IMR-90 (cell line): ENCODE results near the gene ANK3. TPM values are rescaled to one million over a fixed set of nuclear protein-coding genes. Genes with fewer than 3 reads are reported as not detected.

Experiments used
- ATAC-seq: fragments of 200-7000 bp; cut with Tn5 transposase; 2 replicates; pipeline ENCODE4 v1.9.1; 2020; ENCODE audit warnings: low read depth, mild to moderate bottlenecking, moderate library complexity
- BruUV-seq: library from RNA; stranded (reverse); fragments of 400-500 nt; replicated peaks from 2 replicates; lab custom pipeline; 2021; lab: Mats Ljungman, UMichigan
- CTCF ChIA-PET: fragments of 300-600 bp; formaldehyde crosslinking; extraction: SDS; loops from one replicate; lab custom pipeline; 2021; ENCODE audit warnings: antibody characterized with exemption; lab: Yijun Ruan, JAX
- POLR2A ChIA-PET: fragments of 300-600 bp; sonication (Branson Sonifier 250); formaldehyde crosslinking; loops from one replicate; lab custom pipeline; 2022; ENCODE audit warnings: antibody characterized with exemption; ENCODE audit not compliant: unreplicated experiment; lab: Charles Lee
- DNase-seq: peaks from one replicate; pipeline ENCODE4 v3.0.0; 2013
- H2AFZ ChIP-seq: replicated peaks from 2 replicates; pipeline ENCODE3; 2013; ENCODE audit warnings: low read length, mild to moderate bottlenecking; ENCODE audit not compliant: poor library complexity
- H2AK5ac ChIP-seq: 2 replicates; pipeline ENCODE4 v1.6.1; 2013; ENCODE audit warnings: low read depth, low read length, inconsistent platforms
- H2AK9ac ChIP-seq: replicated peaks from 2 replicates; pipeline ENCODE3; 2013; ENCODE audit warnings: mild to moderate bottlenecking, low read depth, low read length, moderate library complexity; ENCODE audit not compliant: poor library complexity
- H2BK120ac ChIP-seq: 2 replicates; pipeline ENCODE4 v1.6.1; 2013; ENCODE audit warnings: low read depth, low read length, inconsistent platforms
- H2BK15ac ChIP-seq: 3 replicates; pipeline ENCODE4 v1.6.1; 2013; ENCODE audit warnings: low read depth, low read length, inconsistent platforms
- H2BK20ac ChIP-seq: 2 replicates; pipeline ENCODE4 v1.6.1; 2013; ENCODE audit warnings: low read depth, mild to moderate bottlenecking, inconsistent platforms, low read length, moderate library complexity
- H2BK5ac ChIP-seq: 2 replicates; pipeline ENCODE4 v1.6.1; 2013; ENCODE audit warnings: mild to moderate bottlenecking, low read depth, low read length, inconsistent platforms; ENCODE audit not compliant: poor library complexity, severe bottlenecking
- H3K14ac ChIP-seq: replicated peaks from 2 replicates; pipeline ENCODE4 v1.6.1; 2013; ENCODE audit warnings: low read depth, low read length, inconsistent platforms
- H3K18ac ChIP-seq: 2 replicates; pipeline ENCODE4 v1.6.1; 2013; ENCODE audit warnings: low read depth, low read length, control low read depth
- H3K23ac ChIP-seq: 2 replicates; pipeline ENCODE4 v1.6.1; 2013; ENCODE audit warnings: low read depth, low read length, inconsistent platforms
- H3K27ac ChIP-seq: 2 replicates; pipeline ENCODE4 v1.5.1; 2013; ENCODE audit warnings: mild to moderate bottlenecking, control low read depth, low read length; ENCODE audit not compliant: insufficient read depth
- H3K27me3 ChIP-seq: 2 replicates; pipeline ENCODE4 v1.6.1; 2013; ENCODE audit warnings: low read length; ENCODE audit not compliant: control insufficient read depth, insufficient read depth
- H3K36me3 ChIP-seq: 2 replicates; pipeline ENCODE4 v1.6.1; 2013; ENCODE audit warnings: low read length, mixed read lengths; ENCODE audit not compliant: control insufficient read depth, insufficient read depth
- H3K4ac ChIP-seq: 2 replicates; pipeline ENCODE4 v1.6.1; 2013; ENCODE audit warnings: low read depth, low read length, inconsistent platforms
- H3K4me1 ChIP-seq: 2 replicates; pipeline ENCODE4 v1.6.1; 2013; ENCODE audit warnings: low read length, mixed read lengths; ENCODE audit not compliant: control insufficient read depth, insufficient read depth
- H3K4me2 ChIP-seq: 2 replicates; pipeline ENCODE4 v1.6.1; 2013; ENCODE audit warnings: low read depth, mild to moderate bottlenecking, control low read depth, low read length, moderate library complexity
- H3K4me3 ChIP-seq: 2 replicates; pipeline ENCODE4 v1.5.1; 2013; ENCODE audit warnings: low read depth, mild to moderate bottlenecking, control low read depth, low read length, moderate library complexity; ENCODE audit not compliant: insufficient read depth
- H3K56ac ChIP-seq: 2 replicates; pipeline ENCODE4 v1.6.1; 2013; ENCODE audit warnings: low read length, inconsistent platforms; ENCODE audit not compliant: insufficient read depth; ENCODE audit errors: extremely low read depth
- H3K79me1 ChIP-seq, 2 experiments: 2 replicates each; pipeline ENCODE4 v1.6.1; 2013; ENCODE audit warnings: low read length in 2 of 2, inconsistent platforms in 1 of 2, low read depth in 1 of 2
- H3K9ac ChIP-seq: 2 replicates; pipeline ENCODE4 v1.6.1; 2013; ENCODE audit warnings: low read depth, low read length, control low read depth
- H3K9me1 ChIP-seq: 2 replicates; pipeline ENCODE4 v1.6.1; 2013; ENCODE audit warnings: low read length, inconsistent platforms; ENCODE audit not compliant: insufficient read depth
- H3K9me3 ChIP-seq: 2 replicates; pipeline ENCODE4 v1.6.1; 2013; ENCODE audit warnings: low read length; ENCODE audit not compliant: control insufficient read depth, insufficient read depth
- H4K20me1 ChIP-seq: 2 replicates; pipeline ENCODE4 v1.6.1; 2013; ENCODE audit warnings: low read length, inconsistent platforms; ENCODE audit not compliant: insufficient read depth
- H4K5ac ChIP-seq: 2 replicates; pipeline ENCODE4 v1.6.1; 2013; ENCODE audit warnings: mild to moderate bottlenecking, low read depth, low read length, control low read depth
- H4K8ac ChIP-seq, 2 experiments: 2 replicates each; pipeline ENCODE4 v1.6.1; 2013; ENCODE audit warnings: low read depth in 2 of 2, low read length in 2 of 2, control low read depth in 1 of 2, inconsistent platforms in 1 of 2
- H4K91ac ChIP-seq: 2 replicates; pipeline ENCODE4 v1.6.1; 2013; ENCODE audit warnings: low read depth, low read length, inconsistent platforms; ENCODE audit not compliant: insufficient read depth
- BHLHE40 ChIP-seq: fragments of 150-350 bp; IDR thresholded peaks from 2 replicates; pipeline ENCODE4 v1.6.1; 2016; ENCODE audit warnings: mild to moderate bottlenecking, low read depth, low read length
- CEBPB ChIP-seq: IDR thresholded peaks from 2 replicates; pipeline ENCODE4 v1.6.1; 2012; ENCODE audit warnings: low read depth, low read length, improper control_type of control experiment
- CTCF ChIP-seq: conservative IDR thresholded peaks from 2 replicates; pipeline ENCODE4 v1.5.1; 2012; ENCODE audit warnings: mild to moderate bottlenecking, low read depth, low read length, improper control_type of control experiment
- ELK1 ChIP-seq: fragments of 150-350 bp; IDR thresholded peaks from 2 replicates; pipeline ENCODE4 v1.6.1; 2016; ENCODE audit warnings: low read depth, mild to moderate bottlenecking, low read length, moderate library complexity, borderline replicate concordance
- FOS ChIP-seq: fragments of 150-350 bp; IDR thresholded peaks from 2 replicates; pipeline ENCODE4 v1.6.1; 2016; ENCODE audit warnings: low read depth, low read length
- MAFK ChIP-seq: IDR thresholded peaks from 2 replicates; pipeline ENCODE4 v1.6.1; 2012; ENCODE audit warnings: low read depth, low read length, improper control_type of control experiment
- MAZ ChIP-seq: IDR thresholded peaks from 2 replicates; pipeline ENCODE4 v1.6.1; 2012; ENCODE audit warnings: low read depth, mild to moderate bottlenecking, low read length, improper control_type of control experiment, moderate library complexity, borderline replicate concordance
- MXI1 ChIP-seq: IDR thresholded peaks from 2 replicates; pipeline ENCODE4 v1.6.1; 2012; ENCODE audit warnings: low read depth, mild to moderate bottlenecking, low read length, moderate library complexity, borderline replicate concordance
- NFE2L2 ChIP-seq: fragments of 150-350 bp; IDR thresholded peaks from 2 replicates; pipeline ENCODE4 v1.6.1; 2016; ENCODE audit warnings: low read depth, mild to moderate bottlenecking, low read length
- POLR2A ChIP-seq: IDR thresholded peaks from 2 replicates; pipeline ENCODE4 v1.6.1; 2012; ENCODE audit warnings: mild to moderate bottlenecking, low read depth, low read length
- RAD21 ChIP-seq: IDR thresholded peaks from 2 replicates; pipeline ENCODE4 v1.6.1; 2012; ENCODE audit warnings: low read length, improper control_type of control experiment
- RCOR1 ChIP-seq: IDR thresholded peaks from 2 replicates; pipeline ENCODE4 v1.6.1; 2012; ENCODE audit warnings: mild to moderate bottlenecking, low read length, improper control_type of control experiment; ENCODE audit not compliant: insufficient replicate concordance
- RFX5 ChIP-seq: IDR thresholded peaks from 2 replicates; pipeline ENCODE4 v1.8.0; 2012; ENCODE audit warnings: low read depth, mild to moderate bottlenecking, low read length, moderate library complexity
- SMC3 ChIP-seq: fragments of 150-350 bp; IDR thresholded peaks from 2 replicates; pipeline ENCODE4 v1.6.1; 2016; ENCODE audit warnings: low read depth, mild to moderate bottlenecking, antibody characterized with exemption, low read length, moderate library complexity
- USF2 ChIP-seq: fragments of 150-350 bp; IDR thresholded peaks from 2 replicates; pipeline ENCODE4 v1.6.1; 2017; ENCODE audit warnings: mild to moderate bottlenecking, antibody characterized with exemption, low read length, low read depth
- WGBS, 2 experiments: methylation state at CpG; one replicate each; pipeline versions ENCODE4 v1.1.5 to v1.1.7; 2013; ENCODE audit warnings: missing lambda C conversion rate in 2 of 2; ENCODE audit not compliant: insufficient read length in 1 of 2; ENCODE audit errors: extremely low coverage in 2 of 2; 5-methylcytosine and 5-hydroxymethylcytosine counted together
- dilution Hi-C: fragments of 300-500 bp; cut with HindIII; formaldehyde crosslinking; loops from one replicate; pipeline ENCODE4 v1.14.3; 2018; ENCODE audit warnings: low sequenced_read_pairs; ENCODE audit not compliant: unreplicated experiment
- in situ Hi-C: fragments of 300-500 bp; cut with MboI; formaldehyde crosslinking; loops from 3 replicates; pipeline ENCODE4 v1.14.3; 2019; ENCODE audit warnings: low sequenced_read_pairs, inconsistent platforms, mixed read lengths
- intact Hi-C: fragments of 100-400 bp; cut with micrococcal nuclease; formaldehyde crosslinking; loops from 2 replicates; pipeline ENCODE4 v1.10.0; 2022
- polyA plus RNA-seq, 3 experiments: library from polyadenylated mRNA; depleted of rRNA; stranded (reverse); fragments of >200 nt; gene quantifications; 2 replicates each; pipeline ENCODE4 v1.2.3, GENCODE V29; 2012; ENCODE audit warnings: low replicate concordance in 1 of 3
- total RNA-seq: library from RNA; depleted of rRNA; stranded (reverse); fragments of >200 nt; gene quantifications from 2 replicates; pipeline ENCODE4 v1.2.3, GENCODE V29; 2012

Gene ANK3
- total and polyA plus RNA-seq, 2 of the 4 experiments (the other 2 are of a cell fraction), result 0.63 to 1.8 TPM

- no peak overlapping the region for H4K5ac ChIP-seq
- no peak overlapping the region for H2BK20ac ChIP-seq
- H2BK15ac ChIP-seq, result no peak overlapping the region
- H2AFZ ChIP-seq, result no peak overlapping the region
- H3K9me1 ChIP-seq, result peaks cover 3% of the 10 kb centered on the region; the same call in 1 of the 2 replicates
- in situ Hi-C loops (loop anchor here (25.0 kb wide), 1 partner anchor 404 kb away; no protein-coding TSS in a partner anchor), intact Hi-C loops (loop anchor here (5.0 kb wide), 1 partner anchor 134 kb away; the partner anchor contains the start of gene CCDC6), dilution Hi-C loops (no loop called here)
- H3K14ac ChIP-seq, result no peak overlapping the region
- no peaks in the 10 kb centered on the region for H3K36me3 ChIP-seq
- no peak overlapping the region for H4K91ac ChIP-seq
- DNase-seq (no peak), ATAC-seq (peak; percentile 21)
- no peak overlapping the region for H3K4ac ChIP-seq
- no peak overlapping the region for H3K27ac ChIP-seq
- no peaks in the 10 kb centered on the region for H3K79me1 ChIP-seq
- ChIA-PET POLR2A (no interaction called here), CTCF (interaction anchor here (0.8 kb wide), 1 partner anchor 359 kb away, joined by 3 read pairs; no protein-coding TSS in a partner anchor)
- no peak overlapping the region for H2BK5ac ChIP-seq
- no peak overlapping the region for H3K4me3 ChIP-seq
- H2AK5ac ChIP-seq, result no peak overlapping the region
- H3K9me3 ChIP-seq, result no peaks in the 10 kb centered on the region
- H3K18ac ChIP-seq, result no peak overlapping the region
- no peaks in the 10 kb centered on the region; the same call in 1 of the 2 replicates for H3K27me3 ChIP-seq
- H2BK120ac ChIP-seq, result no peak overlapping the region
- no TSS peak for BruUV-seq
- no peak overlapping the region for H2AK9ac ChIP-seq
- no peak overlapping the region for H3K56ac ChIP-seq
- no peaks in the 10 kb centered on the region for H4K20me1 ChIP-seq
- no peak overlapping the region for H3K9ac ChIP-seq
- no peak overlapping the region for H3K4me2 ChIP-seq
- H3K23ac ChIP-seq, result no peak overlapping the region
- 20% methylated on average over 1 of the region's 3 CpGs; no CpG with 5 or more reads in 1 of the 2 experiments for WGBS, 2 experiments
- peaks cover 5% of the 10 kb centered on the region; the same call in 1 of the 2 replicates for H3K4me1 ChIP-seq
- no peak overlapping the region for H4K8ac ChIP-seq
- no peak for TF ChIP-seq MAFK
- no peak for TF ChIP-seq SMC3
- TF ChIP-seq FOS, result no peak
- no peak for TF ChIP-seq ELK1
- no peak for TF ChIP-seq NFE2L2
- no peak for TF ChIP-seq MAZ
- TF ChIP-seq RCOR1, result no peak
- no peak for TF ChIP-seq CTCF
- no peak for TF ChIP-seq RFX5
- no peak for TF ChIP-seq POLR2A
- TF ChIP-seq CEBPB, result no peak
- no peak for TF ChIP-seq MXI1
- TF ChIP-seq USF2, result no peak
- no peak for TF ChIP-seq BHLHE40
- TF ChIP-seq RAD21, result no peak
Measured at GRCh38 chr10:60041489-60042133, 348.1 kb downstream of the ANK3 start.
